Vagina (tissue), 2 donors: ENCODE results near the gene GNE. TPM values are rescaled to one million over a fixed set of nuclear protein-coding genes. Genes with fewer than 3 reads are reported as not detected.
"Not testable (repeated sequence)": the region's sequence is repeated elsewhere in the genome, so short reads cannot be mapped to it uniquely, and the experiment has no call there.

Source experiments
- DNase-seq, 2 donors: peaks; one replicate each; pipeline ENCODE4 v3.0.0-alpha.2; 2017; ENCODE audit errors: extremely low spot score in 2 of 2
- H3K27ac ChIP-seq: fragments of 200-600 bp; sonication (generic); one replicate; pipeline ENCODE4 v1.5.1; 2019
- H3K27me3 ChIP-seq: fragments of 200-600 bp; sonication (generic); one replicate; pipeline ENCODE4 v1.5.1; 2019
- H3K36me3 ChIP-seq, 2 donors: fragments of 200-600 bp; sonication (generic); one replicate each; pipeline ENCODE4 v1.5.1; 2017 to 2019
- H3K4me1 ChIP-seq: fragments of 200-600 bp; sonication (generic); one replicate; pipeline ENCODE4 v1.5.1; 2019
- H3K4me3 ChIP-seq, 2 donors: fragments of 200-600 bp; sonication (generic); 1 replicate in 1 of 2; 2 replicates in 1 of 2; pipeline ENCODE4 v1.5.1; 2016 to 2019
- H3K9me3 ChIP-seq: fragments of 200-600 bp; sonication (generic); one replicate; pipeline ENCODE4 v1.5.1; 2019
- CTCF ChIP-seq, 3 experiments: fragments of 450-650 bp in 2 of 3; fragments of 200-600 bp in 1 of 3; sonication (generic) in 1 of 3; IDR thresholded peaks; one replicate each; pipeline ENCODE4 v1.5.1; 2017 to 2019; ENCODE audit warnings: antibody characterized with exemption in 3 of 3, mild to moderate bottlenecking in 2 of 3, moderate library complexity in 2 of 3
- POLR2A ChIP-seq, 2 donors: fragments of 450-650 bp; IDR thresholded peaks; one replicate each; pipeline ENCODE4 v1.6.1; 2017; ENCODE audit warnings: antibody characterized with exemption in 2 of 2, mild to moderate bottlenecking in 2 of 2, moderate library complexity in 2 of 2
- POLR2AphosphoS5 ChIP-seq, 2 donors: sonication (generic); formaldehyde crosslinking; IDR thresholded peaks; one replicate each; pipeline ENCODE4 v1.9.0; 2017; ENCODE audit warnings: antibody characterized with exemption in 2 of 2, mild to moderate bottlenecking in 2 of 2, low read depth in 1 of 2; ENCODE audit not compliant: insufficient read depth in 1 of 2
- intact Hi-C: fragments of 100-400 bp; cut with DNase I; formaldehyde crosslinking; loops from one replicate; pipeline ENCODE4 v1.15.1; 2023
- total RNA-seq: library from RNA; depleted of rRNA; stranded (reverse); fragments of >200 nt; gene quantifications from one replicate; pipeline ENCODE4 v1.2.3, GENCODE V29; 2016

GNE gene
- total RNA-seq, 1 donor from 2014 or later: 16.0 TPM

- no peaks in the 10 kb centered on the region for H3K27me3 ChIP-seq
- TF ChIP-seq CTCF (IDR thresholded peaks at IDR 0.05): no peak
- no peak for TF ChIP-seq POLR2A (IDR thresholded peaks at IDR 0.05)
- TF ChIP-seq POLR2AphosphoS5 (IDR thresholded peaks at IDR 0.05; ENCODE audit: insufficient read depth in 1 of 2, low read depth in 1 of 2): no peak
- H3K27ac ChIP-seq: no peak overlapping the region
- H3K9me3 ChIP-seq: no peaks in the 10 kb centered on the region
- intact Hi-C loops: no loop called here
- DNase-seq: no peak
- no peaks in the 10 kb centered on the region for H3K4me1 ChIP-seq
- no peaks in the 10 kb centered on the region for H3K36me3 ChIP-seq
- no peak overlapping the region for H3K4me3 ChIP-seq
Observed at GRCh38 chr9:36297798-36298197, 39.5 kb upstream of the GNE start.

- H3K36me3 ChIP-seq, H3K27ac ChIP-seq, DNase-seq, H3K9me3 ChIP-seq, H3K4me3 ChIP-seq, H3K27me3 ChIP-seq, intact Hi-C loops, H3K4me1 ChIP-seq: not testable (repeated sequence)
Observed at GRCh38 chr9:36294996-36295395, 36.7 kb upstream of the GNE start.

- no peak for DNase-seq
- Histone ChIP-seq H3K27me3 (no peaks in the 10 kb centered on the region), H3K4me1 (no peaks in the 10 kb centered on the region), H3K27ac (no peak overlapping the region), H3K4me3 (no peak overlapping the region), H3K36me3 (no peaks in the 10 kb centered on the region), H3K9me3 (no peaks in the 10 kb centered on the region)
- TF ChIP-seq CTCF (IDR thresholded peaks at IDR 0.05): no peak
- no peak for TF ChIP-seq POLR2A (IDR thresholded peaks at IDR 0.05)
- intact Hi-C loops: no loop called here
Observed at GRCh38 chr9:36293918-36294317, 35.7 kb upstream of the GNE start.

DNA sequence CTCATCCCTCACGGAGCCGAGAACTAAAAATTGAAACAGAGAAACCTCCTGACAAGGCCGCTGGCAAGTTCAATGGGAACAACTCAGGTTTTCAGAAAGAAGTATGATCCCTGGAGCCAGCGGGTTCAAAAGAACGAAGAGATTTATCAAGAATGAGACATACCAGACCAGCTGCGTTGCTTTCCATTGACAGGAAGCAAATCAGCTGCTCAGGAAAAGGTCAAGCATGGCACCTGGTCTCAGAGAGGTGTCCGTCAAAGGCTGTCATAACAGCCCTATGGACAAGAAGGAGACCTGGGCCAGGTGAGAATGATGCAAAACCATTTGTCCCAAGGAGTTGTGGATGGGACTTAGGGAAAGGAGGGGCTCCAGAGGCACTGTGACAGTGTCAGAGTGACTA, 34.9 kb upstream of the GNE start:
- Histone ChIP-seq H3K27ac (no peak overlapping the region), H3K4me1 (no peaks in the 10 kb centered on the region), H3K36me3 (no peaks in the 10 kb centered on the region), H3K27me3 (no peaks in the 10 kb centered on the region), H3K4me3 (no peak overlapping the region), H3K9me3 (no peaks in the 10 kb centered on the region)
- intact Hi-C loops: no loop called here
- no peak for DNase-seq
- no peak for TF ChIP-seq POLR2AphosphoS5 (IDR thresholded peaks at IDR 0.05; ENCODE audit: insufficient read depth in 1 of 2, low read depth in 1 of 2)
- no peak for TF ChIP-seq POLR2A (IDR thresholded peaks at IDR 0.05)
- no peak for TF ChIP-seq CTCF (IDR thresholded peaks at IDR 0.05)

GRCh38 chr9:36292641-36293040, 34.4 kb upstream of the GNE start:
- no peak for DNase-seq
- intact Hi-C loops: no loop called here

More at GRCh38 chr9:36292641-36293040, 34.4 kb upstream of the GNE start:
- no peak overlapping the region for H3K27ac ChIP-seq
- no peaks in the 10 kb centered on the region for H3K9me3 ChIP-seq
- TF ChIP-seq POLR2A (IDR thresholded peaks at IDR 0.05) (no peak), CTCF (IDR thresholded peaks at IDR 0.05) (no peak), POLR2AphosphoS5 (IDR thresholded peaks at IDR 0.05; ENCODE audit: insufficient read depth in 1 of 2, low read depth in 1 of 2) (no peak)
- H3K27me3 ChIP-seq: no peaks in the 10 kb centered on the region
- H3K36me3 ChIP-seq: no peaks in the 10 kb centered on the region
- no peaks in the 10 kb centered on the region for H3K4me1 ChIP-seq
- no peak overlapping the region for H3K4me3 ChIP-seq
